GM12891 (cell line): ENCODE measurements around the gene LGI4.

ENCODE experiments used
- PAX5 ChIP-seq: IDR thresholded peaks from 2 replicates; pipeline ENCODE4 v1.6.1; 2011; ENCODE audit warnings: low read length, moderate library complexity, mild to moderate bottlenecking; ENCODE audit not compliant: insufficient read depth, severe bottlenecking
- POLR2A ChIP-seq: IDR thresholded peaks from 2 replicates; pipeline ENCODE4 v1.6.1; 2011; ENCODE audit warnings: low read depth, low read length, control low read depth
- POLR2AphosphoS5 ChIP-seq: IDR thresholded peaks from 2 replicates; pipeline ENCODE4 v1.6.1; 2011; ENCODE audit warnings: low read depth, low read length, control low read depth
- POU2F2 ChIP-seq: IDR thresholded peaks from 2 replicates; pipeline ENCODE4 v1.6.1; 2011; ENCODE audit warnings: low read depth, mild to moderate bottlenecking, control low read depth, low read length, moderate library complexity
- SPI1 ChIP-seq: IDR thresholded peaks from 2 replicates; pipeline ENCODE4 v1.6.1; 2011; ENCODE audit warnings: low read depth, low read length, control low read depth
- TAF1 ChIP-seq: IDR thresholded peaks from 2 replicates; pipeline ENCODE4 v1.6.1; 2011; ENCODE audit warnings: low read depth, low read length, control low read depth

DNA sequence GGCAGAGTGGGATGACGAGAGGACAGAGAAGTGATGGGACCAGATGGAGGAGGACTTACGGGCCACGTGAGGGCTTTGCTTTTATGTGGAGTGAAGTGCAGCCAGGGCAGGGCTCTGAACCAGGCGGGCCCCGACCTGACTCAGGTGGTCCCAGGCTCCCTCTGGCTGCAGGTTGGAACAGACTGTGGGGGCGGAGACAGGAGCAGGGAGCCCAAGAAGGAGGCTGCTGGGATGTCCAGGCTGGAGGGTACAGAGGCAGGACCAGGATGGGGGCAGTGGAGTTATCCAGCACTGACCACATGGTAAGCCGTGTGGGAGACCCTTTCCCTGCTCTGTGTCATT is 21.8 kb upstream of the LGI4 start:
- TF ChIP-seq POLR2AphosphoS5, result no peak
- no peak for TF ChIP-seq POLR2A
- TF ChIP-seq TAF1, result no peak
- no peak for TF ChIP-seq POU2F2
- TF ChIP-seq PAX5, result no peak
- TF ChIP-seq SPI1, result no peak
